Common myeloid progenitor, CD34-positive (primary cell): ENCODE measurements around the gene MED27.

Source experiments
- CTCF ChIA-PET: fragments of 350-600 bp; sonication (Branson Sonifier 250); formaldehyde crosslinking; loops from one replicate; lab custom pipeline; 2021; ENCODE audit warnings: antibody characterized with exemption; lab: Charles Lee
- POLR2A ChIA-PET: fragments of 350-600 bp; sonication (Branson Sonifier 250); formaldehyde crosslinking; loops from one replicate; lab custom pipeline; 2021; ENCODE audit warnings: antibody characterized with exemption; lab: Charles Lee
- DNase-seq, 3 donors: peaks; one replicate each; pipeline versions ENCODE4 v3.0.0 to v3.0.0-alpha.2; 2013
- H3K27ac ChIP-seq, 2 experiments: 1 replicate in 1 of 2; 2 replicates in 1 of 2; pipeline ENCODE4 v1.7.0; 2013; ENCODE audit warnings: inconsistent platforms in 2 of 2, low read length in 2 of 2, mild to moderate bottlenecking in 2 of 2, low read depth in 1 of 2, moderate library complexity in 1 of 2; ENCODE audit not compliant: severe bottlenecking in 2 of 2, insufficient read depth in 1 of 2, poor library complexity in 1 of 2
- H3K27me3 ChIP-seq, 5 experiments: replicated peaks in 2 of 5; 1 replicate in 3 of 5; 2 replicates in 2 of 5; pipeline versions ENCODE4 v1.6.1 to v1.7.0; 2013; ENCODE audit warnings: low read length in 4 of 5, mild to moderate bottlenecking in 2 of 5, moderate library complexity in 2 of 5, inconsistent platforms in 1 of 5; ENCODE audit not compliant: insufficient read depth in 5 of 5, control insufficient read depth in 4 of 5
- H3K36me3 ChIP-seq, 4 experiments: 1 replicate in 2 of 4; 2 replicates in 2 of 4; pipeline versions ENCODE4 v1.6.1 to v1.7.0; 2013; ENCODE audit warnings: low read length in 3 of 4, control low read depth in 1 of 4, mild to moderate bottlenecking in 1 of 4; ENCODE audit not compliant: control insufficient read depth in 4 of 4, insufficient read depth in 4 of 4
- H3K4me1 ChIP-seq, 4 experiments: 1 replicate in 3 of 4; 2 replicates in 1 of 4; pipeline versions ENCODE4 v1.6.1 to v1.7.1; 2013; ENCODE audit warnings: low read length in 3 of 4, mild to moderate bottlenecking in 3 of 4, control low read depth in 1 of 4, inconsistent platforms in 1 of 4, moderate library complexity in 1 of 4; ENCODE audit not compliant: control insufficient read depth in 4 of 4, insufficient read depth in 4 of 4; ENCODE audit errors: control extremely low read depth in 1 of 4
- H3K4me3 ChIP-seq, 7 experiments: 1 replicate in 4 of 7; 2 replicates in 3 of 7; pipeline versions ENCODE4 v1.5.1 to v1.7.0; 2013; ENCODE audit warnings: mild to moderate bottlenecking in 7 of 7, low read length in 6 of 7, moderate library complexity in 6 of 7, inconsistent platforms in 2 of 7, low read depth in 2 of 7, control low read depth in 1 of 7; ENCODE audit not compliant: insufficient read depth in 4 of 7, control insufficient read depth in 1 of 7; ENCODE audit errors: extremely low read depth in 1 of 7
- H3K9me3 ChIP-seq, 5 experiments: 1 replicate in 4 of 5; 2 replicates in 1 of 5; pipeline versions ENCODE4 v1.6.1 to v1.7.1; 2013; ENCODE audit warnings: low read length in 4 of 5, mild to moderate bottlenecking in 2 of 5, inconsistent platforms in 1 of 5, low read depth in 1 of 5, moderate library complexity in 1 of 5; ENCODE audit not compliant: control insufficient read depth in 4 of 5, insufficient read depth in 2 of 5; ENCODE audit errors: control extremely low read depth in 1 of 5
- WGBS: methylation state at CpG from one replicate; pipeline ENCODE4 v1.1.5; 2013; ENCODE audit not compliant: insufficient coverage; 5-methylcytosine and 5-hydroxymethylcytosine counted together

MED27 gene

DNA sequence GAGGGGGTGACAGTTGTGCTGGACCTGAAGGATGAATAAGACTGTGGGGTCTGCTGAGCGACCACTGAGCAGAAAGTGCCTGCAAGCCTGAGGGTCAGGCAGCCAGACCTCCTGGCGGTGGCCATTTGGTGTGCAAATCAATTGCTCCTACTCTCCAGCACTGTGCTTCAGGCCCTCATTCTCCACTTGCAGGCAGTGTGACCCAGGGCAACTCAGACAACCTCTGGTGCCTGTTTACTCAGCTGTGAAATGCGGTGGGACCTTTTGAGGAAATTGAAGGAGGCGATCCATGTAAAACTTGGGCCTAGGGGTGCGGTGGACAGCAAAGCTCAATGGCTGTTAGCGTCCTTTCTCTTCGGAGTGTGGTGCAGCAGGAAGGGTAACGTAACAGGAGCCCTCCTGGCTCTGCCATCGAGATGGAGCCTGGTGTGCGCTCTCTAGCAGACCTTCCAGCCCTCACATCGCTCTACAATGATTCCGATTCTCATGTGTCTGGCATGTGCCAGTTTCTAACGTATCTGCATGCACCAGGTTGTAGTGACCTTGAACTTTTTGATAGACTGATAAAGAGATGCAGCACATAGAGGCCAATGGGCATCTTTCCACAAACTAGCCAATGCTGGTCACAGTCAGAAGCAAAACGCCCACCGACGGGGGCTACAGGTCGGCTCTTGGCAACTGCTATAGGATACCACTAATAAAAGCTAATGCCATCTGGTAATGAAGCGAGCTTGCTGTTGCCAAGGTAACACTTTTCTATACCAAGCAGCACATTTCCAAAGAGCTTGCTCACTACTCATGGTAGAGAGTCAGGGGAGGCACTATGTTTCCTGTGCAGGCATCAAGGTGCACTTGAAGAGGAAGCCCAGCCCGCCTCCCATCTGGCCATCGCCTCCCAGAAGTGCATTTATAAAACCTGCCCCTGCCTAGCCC, 180.1 kb downstream of the MED27 start:
- Histone ChIP-seq H3K27me3 (no peaks in the 10 kb centered on the region), H3K27ac (no peak overlapping the region), H3K4me3 (no peak overlapping the region), H3K36me3 (no peaks in the 10 kb centered on the region), H3K9me3 (no peaks in the 10 kb centered on the region), H3K4me1 (peaks cover 0 to 2% (median 0%) of the 10 kb centered on the region in 4 experiments)
- POLR2A ChIA-PET, result interaction anchor here (0.6 kb wide), 1 partner anchor 1049 kb away, joined by 3 read pairs; no protein-coding TSS in a partner anchor
- 96% methylated on average over 19 of the region's 20 CpGs for WGBS
- DNase-seq, result no peak
- CTCF ChIA-PET, result no interaction called here

DNA sequence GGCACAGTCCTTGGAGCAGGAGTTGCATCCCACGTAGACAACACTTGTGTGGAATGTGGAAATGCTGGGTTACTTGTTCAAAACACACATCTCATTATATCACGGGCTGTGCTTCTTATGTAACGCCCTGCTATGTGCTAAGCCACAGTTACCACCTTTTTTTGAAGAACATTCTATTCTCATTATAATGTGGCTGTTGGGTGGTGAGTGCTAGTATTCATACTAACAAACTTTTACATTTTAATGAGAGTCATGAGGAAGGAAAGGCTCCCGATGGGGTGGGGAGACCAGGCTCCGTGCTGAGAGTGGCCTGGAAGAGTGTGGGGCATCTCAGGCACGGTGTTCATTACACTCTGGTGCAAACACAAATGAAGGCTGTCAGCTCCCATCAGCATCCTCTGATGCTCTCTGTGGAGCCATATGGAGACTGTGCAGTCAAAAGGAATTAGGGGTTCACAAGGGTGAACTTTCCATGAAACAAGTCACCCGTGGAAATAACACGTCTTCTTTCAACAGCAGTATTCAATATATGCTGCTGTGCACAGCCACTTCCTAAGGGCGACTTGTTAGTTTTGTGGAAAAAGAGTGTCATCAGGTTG, 186.7 kb downstream of the MED27 start:
- Histone ChIP-seq H3K36me3 (peaks cover 0 to 17% (median 10%) of the 10 kb centered on the region in 4 experiments), H3K4me3 (no peak overlapping the region), H3K9me3 (no peaks in the 10 kb centered on the region), H3K4me1 (no peaks in the 10 kb centered on the region), H3K27me3 (no peaks in the 10 kb centered on the region), H3K27ac (no peak overlapping the region)
- ChIA-PET POLR2A (no interaction called here), CTCF (no interaction called here)
- DNase-seq, result no peak
- 98% methylated on average over 5 of the region's 9 CpGs for WGBS

DNA sequence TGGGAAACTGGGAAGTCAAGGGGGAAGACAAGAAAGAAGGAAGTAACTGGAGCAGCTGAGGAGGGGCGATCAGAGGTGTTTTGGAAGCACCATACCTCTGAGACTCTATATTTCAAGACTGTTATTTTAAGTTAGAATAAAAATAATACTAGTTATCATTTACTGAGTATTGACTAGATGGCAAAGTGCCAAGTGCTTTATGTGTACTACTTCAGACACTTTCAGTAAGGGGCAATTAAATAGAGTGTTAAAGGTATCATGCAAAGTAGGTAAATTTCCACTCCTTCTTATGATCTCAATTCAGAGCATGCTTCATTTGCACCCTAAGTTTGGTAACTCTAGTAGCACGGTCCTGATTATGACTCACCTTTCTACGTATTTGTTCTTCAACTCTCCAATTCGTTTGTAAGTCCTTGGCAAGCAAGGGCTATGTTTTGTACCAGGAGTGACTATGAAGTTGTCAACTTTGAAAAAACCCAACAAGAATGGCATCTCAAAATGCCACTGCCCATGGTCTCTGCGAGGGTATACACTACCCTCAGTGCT, 187.4 kb downstream of the MED27 start:
- no peak overlapping the region for H3K4me3 ChIP-seq
- peaks cover 0 to 17% (median 10%) of the 10 kb centered on the region in 4 experiments for H3K36me3 ChIP-seq
- H3K27me3 ChIP-seq, result no peaks in the 10 kb centered on the region
- POLR2A ChIA-PET, result no interaction called here
- DNase-seq, result no peak
- 90% methylated on average over 4 of the region's 5 CpGs for WGBS
- H3K4me1 ChIP-seq, result no peaks in the 10 kb centered on the region
- no peaks in the 10 kb centered on the region for H3K9me3 ChIP-seq
- no peak overlapping the region for H3K27ac ChIP-seq
- CTCF ChIA-PET, result no interaction called here

DNA sequence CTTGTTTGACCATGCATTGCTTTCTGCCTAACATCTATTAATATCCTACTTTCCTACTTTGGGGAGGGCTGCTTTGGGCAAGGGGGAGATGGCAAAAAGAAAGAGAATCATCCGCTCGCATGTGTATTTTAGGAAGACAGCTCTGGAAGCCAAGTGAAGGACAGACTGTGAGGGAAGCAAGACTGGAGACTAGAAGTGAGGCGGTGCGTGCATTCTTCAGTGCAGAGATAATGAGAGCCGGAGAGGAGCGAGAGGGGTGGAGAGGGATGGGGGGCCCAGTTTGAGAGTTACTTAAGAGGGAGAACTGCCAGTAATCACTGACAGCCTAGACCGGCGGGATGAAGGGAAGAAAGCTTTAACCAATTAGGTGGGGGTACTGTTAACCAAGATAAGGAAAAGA, 188.1 kb downstream of the MED27 start:
- peaks cover 0 to 17% (median 10%) of the 10 kb centered on the region in 4 experiments for H3K36me3 ChIP-seq
- no peak overlapping the region for H3K4me3 ChIP-seq
- H3K27me3 ChIP-seq, result no peaks in the 10 kb centered on the region
- no peak for DNase-seq
- no peak overlapping the region for H3K27ac ChIP-seq
- 99% methylated on average over 8 of the region's 8 CpGs for WGBS
- CTCF ChIA-PET, result no interaction called here
- POLR2A ChIA-PET, result interaction anchor here (0.8 kb wide), 1 partner anchor 8 kb away, joined by 3 read pairs; no protein-coding TSS in a partner anchor
- H3K4me1 ChIP-seq, result no peaks in the 10 kb centered on the region
- no peaks in the 10 kb centered on the region for H3K9me3 ChIP-seq

GRCh38 chr9:131889437-131890251, 190.0 kb downstream of the MED27 start:
- no peak for DNase-seq
- POLR2A ChIA-PET, result no interaction called here
- H3K9me3 ChIP-seq, result no peaks in the 10 kb centered on the region
- 96% methylated on average over 7 of the region's 11 CpGs for WGBS
- H3K27me3 ChIP-seq, result no peaks in the 10 kb centered on the region
- no peaks in the 10 kb centered on the region for H3K4me1 ChIP-seq
- H3K27ac ChIP-seq, result no peak overlapping the region
- no peak overlapping the region for H3K4me3 ChIP-seq
- peaks cover 0 to 17% (median 10%) of the 10 kb centered on the region in 4 experiments for H3K36me3 ChIP-seq
- CTCF ChIA-PET, result no interaction called here

- Histone ChIP-seq H3K9me3 (no peaks in the 10 kb centered on the region), H3K36me3 (peaks cover 0 to 17% (median 10%) of the 10 kb centered on the region in 4 experiments), H3K4me1 (no peaks in the 10 kb centered on the region), H3K27ac (no peak overlapping the region), H3K4me3 (no peak overlapping the region), H3K27me3 (no peaks in the 10 kb centered on the region)
- no peak for DNase-seq
- CTCF ChIA-PET, result no interaction called here
- no CpG with 5 or more reads among the region's 2 CpGs for WGBS
- POLR2A ChIA-PET, result no interaction called here
Measured at GRCh38 chr9:131888923-131889322, 190.7 kb downstream of the MED27 start.
